ENCODE measurements around the gene NCOR1. TPM values are rescaled to one million over a fixed set of nuclear protein-coding genes. Genes with fewer than 3 reads are reported as not detected.

The NCOR1 gene
- total and polyA plus RNA-seq, 9 of the 15 experiments (the other 6 are each of a cell fraction or from before 2014, with no cell fraction given): 20.2 to 66.5 (median 50.9) TPM

GRCh38 chr17:16251043-16251442 lies 35.7 kb upstream of the NCOR1 start:
- no peak for DNase-seq (ENCODE audit: extremely low read depth in 1 of 4, low spot score in 3 of 4)
- Histone ChIP-seq H3K36me3 (ENCODE audit: control insufficient read depth, insufficient read depth, low read length) (no peaks in the 10 kb centered on the region), H3K4me3 (no peak overlapping the region), H3K4me1 (replicated peaks in 1 of 2; ENCODE audit: control insufficient read depth in 2 of 2, insufficient read depth in 2 of 2, low read length in 2 of 2) (no peaks in the 10 kb centered on the region; a peak in 2 of 5 replicates), H3K27me3 (ENCODE audit: control insufficient read depth in 2 of 2, insufficient read depth in 2 of 2, low read length in 2 of 2) (no peaks in the 10 kb centered on the region), H3K9me3 (replicated peaks; ENCODE audit: control insufficient read depth, insufficient read depth, low read depth, low read length) (no peaks in the 10 kb centered on the region), H2AFZ (ENCODE audit: low read depth, low read length) (no peak overlapping the region), H3K9ac (ENCODE audit: insufficient read depth in 1 of 2, low read depth in 2 of 2, low read length in 2 of 2) (no peak overlapping the region), H3K27ac (ENCODE audit: extremely low read depth, low read depth, low read length) (no peak overlapping the region), H3K9me1 (ENCODE audit: control insufficient read depth, insufficient read depth, low read length) (no peaks in the 10 kb centered on the region), H3K4me2 (ENCODE audit: insufficient read depth, low read length) (no peak overlapping the region), H4K20me1 (replicated peaks; ENCODE audit: control insufficient read depth, insufficient read depth, low read length) (no peaks in the 10 kb centered on the region), H3K79me2 (ENCODE audit: control insufficient read depth, insufficient read depth, low read length) (no peaks in the 10 kb centered on the region)
- POLR2A ChIA-PET: interaction anchor here (1.1 to 1.4 kb wide), 2 partner anchors 10 to 35 kb away, joined by 3 to 8 read pairs; no protein-coding TSS in a partner anchor
- in situ Hi-C loops (cut with MboI): no loop called here
- CTCF ChIA-PET (ENCODE audit: low intra/inter-chr PET ratio): no interaction called here
- no peak for ATAC-seq
- intact Hi-C loops (cut with micrococcal nuclease): no loop called here
- BruUV-seq (replicated peaks): no TSS peak
- FAIRE-seq: no peak
- 95% methylated on average over 4 of the region's 6 CpGs for WGBS (ENCODE audit: insufficient coverage, low coverage, missing lambda C conversion rate)
- TF ChIP-seq ZNF764 (CRISPR knock-in tag; IDR thresholded peaks at IDR 0.05; ENCODE audit: low read depth) (no peak), EZH2 (IDR thresholded peaks at IDR 0.05; ENCODE audit: borderline replicate concordance, low read depth, low read length) (no peak), TFE3 (CRISPR knock-in tag; IDR thresholded peaks at IDR 0.05) (no peak), TOE1 (IDR thresholded peaks at IDR 0.05; ENCODE audit: borderline replicate concordance) (no peak), TOE1 (CRISPR knock-in tag; IDR thresholded peaks at IDR 0.05; ENCODE audit: borderline replicate concordance, low read depth) (no peak), HOMEZ (CRISPR knock-in tag; IDR thresholded peaks at IDR 0.05) (no peak), DDX20 (tag; IDR thresholded peaks at IDR 0.05; ENCODE audit: low read depth) (no peak), ZNF143 (CRISPR knock-in tag; IDR thresholded peaks at IDR 0.05) (no peak), EWSR1 (IDR thresholded peaks at IDR 0.05; ENCODE audit: borderline replicate concordance, low read depth, partially characterized antibody) (no peak), ETV6 (IDR thresholded peaks at IDR 0.05; ENCODE audit: borderline replicate concordance in 1 of 2, low read depth in 2 of 2, low read length in 1 of 2) (no peak), ETV6 (CRISPR knock-in tag; IDR thresholded peaks at IDR 0.05; ENCODE audit: borderline replicate concordance) (no peak), E2F4 (CRISPR knock-in tag; IDR thresholded peaks at IDR 0.05; ENCODE audit: low read depth) (no peak), TARDBP (IDR thresholded peaks at IDR 0.05) (no peak), SPI1 (IDR thresholded peaks at IDR 0.05; ENCODE audit: borderline replicate concordance, low read depth, low read length) (no peak), IFI16 (CRISPR knock-in tag; IDR thresholded peaks at IDR 0.05) (no peak), NFE2 (IDR thresholded peaks at IDR 0.05; ENCODE audit: low read depth) (no peak), ZBTB5 (IDR thresholded peaks at IDR 0.05) (no peak)
